Endothelial cell of umbilical vein (primary cell): ENCODE results near the gene UNC5A.

Experiments used
- EZH2 ChIP-seq: IDR thresholded peaks from 2 replicates; pipeline ENCODE4 v1.6.1; 2012; ENCODE audit warnings: borderline replicate concordance, low read depth, mild to moderate bottlenecking, moderate library complexity, low read length, inconsistent platforms; ENCODE audit not compliant: severe bottlenecking
- FOS ChIP-seq: IDR thresholded peaks from 2 replicates; pipeline ENCODE4 v1.6.1; 2011; ENCODE audit warnings: mild to moderate bottlenecking, low read length, moderate library complexity, borderline replicate concordance; ENCODE audit not compliant: insufficient read depth
- JUN ChIP-seq: IDR thresholded peaks from 2 replicates; pipeline ENCODE4 v1.6.1; 2011; ENCODE audit warnings: borderline replicate concordance, low read depth; ENCODE audit not compliant: insufficient read length, insufficient read depth
- MYC ChIP-seq: IDR thresholded peaks from one replicate; pipeline ENCODE4 v1.6.1; 2011; ENCODE audit warnings: mild to moderate bottlenecking, low read depth, low read length
- POLR2A ChIP-seq: IDR thresholded peaks from 2 replicates; pipeline ENCODE4 v1.6.1; 2012; ENCODE audit warnings: low read depth, mild to moderate bottlenecking, control low read depth, low read length
- POLR2AphosphoS5 ChIP-seq: IDR thresholded peaks from 2 replicates; pipeline ENCODE4 v1.6.1; 2012; ENCODE audit warnings: low read depth, mild to moderate bottlenecking, control low read depth, low read length, moderate library complexity; ENCODE audit not compliant: insufficient read depth
- TF ChIP-seq, protein P1 (sequence below), 2 donors: IDR thresholded peaks; 1 replicate in 1 of 2; 2 replicates in 1 of 2; pipeline ENCODE4 v1.5.1; 2011; ENCODE audit warnings: low read length in 2 of 2, mild to moderate bottlenecking in 2 of 2, moderate library complexity in 2 of 2, control low read depth in 1 of 2, inconsistent platforms in 1 of 2, low read depth in 1 of 2; ENCODE audit not compliant: insufficient read depth in 1 of 2; ENCODE audit errors: extremely low read depth in 1 of 2
- TF ChIP-seq, protein P2 (sequence below): IDR thresholded peaks from 2 replicates; pipeline ENCODE4 v1.6.1; 2011; ENCODE audit not compliant: insufficient read depth, insufficient read length

- TF ChIP-seq POLR2A (no peak), POLR2AphosphoS5 (no peak), EZH2 (no peak), FOS (no peak), JUN (no peak), MYC (no peak)
- TF ChIP-seq, protein P1, sequence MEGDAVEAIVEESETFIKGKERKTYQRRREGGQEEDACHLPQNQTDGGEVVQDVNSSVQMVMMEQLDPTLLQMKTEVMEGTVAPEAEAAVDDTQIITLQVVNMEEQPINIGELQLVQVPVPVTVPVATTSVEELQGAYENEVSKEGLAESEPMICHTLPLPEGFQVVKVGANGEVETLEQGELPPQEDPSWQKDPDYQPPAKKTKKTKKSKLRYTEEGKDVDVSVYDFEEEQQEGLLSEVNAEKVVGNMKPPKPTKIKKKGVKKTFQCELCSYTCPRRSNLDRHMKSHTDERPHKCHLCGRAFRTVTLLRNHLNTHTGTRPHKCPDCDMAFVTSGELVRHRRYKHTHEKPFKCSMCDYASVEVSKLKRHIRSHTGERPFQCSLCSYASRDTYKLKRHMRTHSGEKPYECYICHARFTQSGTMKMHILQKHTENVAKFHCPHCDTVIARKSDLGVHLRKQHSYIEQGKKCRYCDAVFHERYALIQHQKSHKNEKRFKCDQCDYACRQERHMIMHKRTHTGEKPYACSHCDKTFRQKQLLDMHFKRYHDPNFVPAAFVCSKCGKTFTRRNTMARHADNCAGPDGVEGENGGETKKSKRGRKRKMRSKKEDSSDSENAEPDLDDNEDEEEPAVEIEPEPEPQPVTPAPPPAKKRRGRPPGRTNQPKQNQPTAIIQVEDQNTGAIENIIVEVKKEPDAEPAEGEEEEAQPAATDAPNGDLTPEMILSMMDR (IDR thresholded peaks at IDR 0.05; ENCODE audit: extremely low read depth in 1 of 2, insufficient read depth in 1 of 2, low read depth in 1 of 2, low read length in 2 of 2) = no peak
- TF ChIP-seq, protein P2, sequence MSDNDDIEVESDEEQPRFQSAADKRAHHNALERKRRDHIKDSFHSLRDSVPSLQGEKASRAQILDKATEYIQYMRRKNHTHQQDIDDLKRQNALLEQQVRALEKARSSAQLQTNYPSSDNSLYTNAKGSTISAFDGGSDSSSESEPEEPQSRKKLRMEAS = no peak
These were observed 31.4 kb upstream of the UNC5A start for GRCh38 chr5:176778921-176779465.
